CD4-positive, alpha-beta T cell treated with Interleukin-1 beta for 1 hour (primary cell): ENCODE data around the gene NSMCE1.
"Not testable (repeated sequence)": the region's sequence is repeated elsewhere in the genome, so short reads cannot be mapped to it uniquely, and the experiment has no call there.

Source experiments
- DNase-seq, 2 donors: peaks; one replicate each; pipeline ENCODE4 v3.0.0-alpha.2; 2020 to 2022

The NSMCE1 gene

DNA sequence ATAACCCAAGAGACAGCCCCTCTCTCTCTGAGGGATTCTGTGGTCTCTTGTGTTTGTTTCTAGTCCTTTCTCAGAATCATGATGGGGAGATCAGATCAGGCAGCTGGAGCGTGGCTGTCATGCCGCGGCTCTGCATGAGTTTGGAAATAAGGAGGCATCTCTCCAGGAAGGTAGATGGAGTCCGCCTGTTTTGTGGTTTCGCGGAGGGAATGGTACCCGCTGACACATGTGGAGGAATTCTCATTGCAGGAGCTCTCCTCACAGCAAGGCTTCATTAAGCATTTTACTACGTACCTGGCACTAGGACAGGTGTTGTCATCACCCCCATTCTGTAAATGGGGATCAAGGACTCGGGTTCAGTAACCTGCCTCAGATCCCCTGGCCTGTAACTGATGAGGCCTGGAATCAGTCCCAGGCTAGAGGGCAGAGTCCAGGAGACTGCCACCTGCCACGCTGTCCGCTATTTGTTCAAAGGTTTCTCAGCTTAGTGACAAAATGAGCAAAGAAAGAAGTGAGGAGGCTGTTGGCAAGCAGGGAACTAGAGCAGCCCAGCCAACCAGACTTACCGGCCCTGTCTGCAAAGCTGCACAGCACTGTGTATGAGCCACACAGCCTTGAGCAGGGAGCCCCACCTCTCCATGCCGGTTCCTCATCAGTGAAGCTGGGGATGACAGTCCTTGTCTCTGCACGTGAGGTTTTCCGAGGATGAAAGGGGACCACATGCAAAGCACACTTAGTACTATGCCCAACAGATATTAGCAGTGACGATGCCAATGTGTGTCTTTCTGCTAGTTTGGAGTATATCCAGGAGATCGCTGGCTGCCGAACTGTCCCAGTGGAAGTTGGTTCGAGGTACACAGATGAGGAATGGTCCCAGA, 54.2 kb downstream of the NSMCE1 start:
- DNase-seq = no peak

GRCh38 chr16:27211026-27211425, 57.5 kb downstream of the NSMCE1 start:
- no peak for DNase-seq

- DNase-seq = no peak
Observed at GRCh38 chr16:27210174-27210573, 58.4 kb downstream of the NSMCE1 start.

- DNase-seq = no peak
Observed at GRCh38 chr16:27209591-27209990, 59.0 kb downstream of the NSMCE1 start.

GRCh38 chr16:27208796-27209195, 59.8 kb downstream of the NSMCE1 start:
- no peak for DNase-seq

GRCh38 chr16:27208081-27208680, 60.4 kb downstream of the NSMCE1 start:
- DNase-seq = no peak

DNA sequence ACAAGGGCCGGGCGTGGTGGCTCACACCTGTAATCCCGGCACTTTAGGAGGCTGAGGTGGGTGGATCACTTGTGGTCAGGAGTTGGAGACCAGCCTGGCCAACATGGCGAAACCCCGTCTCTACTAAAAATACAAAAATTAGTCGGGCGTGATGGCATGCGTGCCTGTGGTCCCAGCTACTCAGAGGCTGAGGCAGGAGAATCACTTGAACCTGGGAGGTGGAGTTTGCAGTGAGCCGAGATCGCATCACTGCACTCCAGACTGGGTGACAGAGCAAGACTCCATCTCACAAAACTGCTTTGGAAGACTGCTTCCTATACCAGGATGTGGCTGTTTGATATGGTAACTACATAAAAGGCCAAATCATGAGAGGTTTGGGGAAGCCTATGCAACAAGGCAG, 61.5 kb downstream of the NSMCE1 start:
- not testable (repeated sequence) for DNase-seq

- DNase-seq = no peak
Observed at GRCh38 chr16:27205423-27206065, 63.0 kb downstream of the NSMCE1 start.

GRCh38 chr16:27204312-27204915, 64.2 kb downstream of the NSMCE1 start:
- no peak for DNase-seq

DNA sequence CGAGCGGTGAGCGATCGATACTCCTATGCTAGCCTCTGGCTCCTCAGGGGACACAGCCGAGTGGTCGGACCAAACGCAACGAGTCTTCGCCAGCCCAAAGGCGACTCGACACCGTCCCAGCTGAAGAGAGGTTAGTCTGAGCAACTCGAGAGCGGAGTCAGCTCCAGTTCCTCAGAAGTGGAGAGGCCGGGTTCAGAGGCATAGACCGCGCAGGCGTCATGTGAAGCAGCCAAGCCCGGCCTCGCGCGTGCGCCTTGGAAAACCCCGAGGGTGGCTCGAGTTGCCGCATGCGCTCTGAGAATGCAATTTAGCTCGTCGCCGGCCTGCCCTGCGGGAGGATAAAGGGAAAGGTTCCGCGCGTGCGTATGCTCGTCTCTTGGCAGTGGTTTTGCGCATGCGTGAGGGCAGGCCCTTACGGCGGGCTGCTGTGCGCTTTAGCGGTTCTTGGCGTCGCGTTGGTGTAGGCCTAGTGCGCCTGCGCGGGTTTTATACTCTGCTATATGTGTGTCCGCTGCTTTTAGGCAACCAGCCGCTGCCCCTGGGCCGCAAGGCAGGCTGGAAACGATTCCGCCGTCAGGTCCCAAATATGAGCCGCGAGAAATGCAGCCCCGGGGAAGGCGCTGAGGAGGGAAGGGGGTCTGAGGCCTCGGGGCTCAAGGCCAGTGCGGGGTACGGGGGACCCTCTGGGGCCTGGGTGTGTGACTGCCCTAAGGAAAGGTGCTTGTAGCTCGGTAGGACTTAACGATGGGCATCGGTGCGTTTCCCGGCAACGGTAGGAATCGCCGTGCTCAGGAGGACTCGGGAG, 64.9 kb downstream of the NSMCE1 start, which contains the start of gene KDM8:
TSS of gene KDM8 (plus strand) at position 20 of the 805 bp plus-strand sequence. CDS start 6,598 bp downstream, outside the sequence.
- DNase-seq = peak; percentile 100

- DNase-seq = peak in 1 of 2 donors; percentile 92
Observed at GRCh38 chr16:27202923-27203506, 65.6 kb downstream of the NSMCE1 start.

GRCh38 chr16:27200914-27201313, 67.7 kb downstream of the NSMCE1 start:
- not testable (repeated sequence) for DNase-seq

DNA sequence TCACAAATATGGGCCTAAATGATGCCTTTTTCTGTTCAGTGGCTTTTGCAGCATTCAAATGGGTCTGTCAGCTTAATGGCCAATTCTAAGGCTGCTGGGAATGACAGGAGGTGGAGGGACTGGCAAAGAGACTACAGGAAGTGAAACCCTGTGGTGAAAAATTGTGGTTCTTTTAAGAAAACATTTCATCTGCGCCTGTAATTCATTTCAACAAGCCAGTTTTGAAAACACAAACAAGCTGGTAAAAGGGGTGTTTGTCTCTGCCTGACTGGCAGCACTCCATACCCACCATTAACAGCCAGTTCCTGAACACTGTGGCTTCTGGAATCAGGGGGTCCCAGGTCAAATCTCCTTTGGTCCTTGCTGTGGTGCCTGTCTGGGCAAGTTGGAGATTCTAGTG, 68.8 kb downstream of the NSMCE1 start:
- DNase-seq = peak; percentile 24 to 50

DNA sequence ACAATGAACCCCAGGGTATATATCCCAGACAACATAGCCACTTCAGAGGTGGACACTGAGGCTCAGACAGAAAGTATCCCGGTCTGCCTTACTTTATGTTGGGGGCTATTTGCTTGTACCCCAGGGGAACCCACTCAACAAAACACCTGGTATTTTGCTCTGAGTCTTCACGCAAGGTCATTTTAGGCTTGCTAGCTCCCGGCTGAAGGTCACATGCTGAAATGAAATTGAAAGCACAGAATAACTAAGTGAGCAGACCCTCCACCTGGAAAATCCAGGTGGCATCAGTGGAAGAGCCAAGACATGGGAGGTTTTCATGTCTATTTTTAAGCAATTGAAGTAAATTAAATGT, 69.4 kb downstream of the NSMCE1 start:
- no peak for DNase-seq

GRCh38 chr16:27198451-27199234, 69.9 kb downstream of the NSMCE1 start:
- DNase-seq = no peak

- no peak for DNase-seq
Observed at GRCh38 chr16:27197004-27197403, 71.6 kb downstream of the NSMCE1 start.

DNA sequence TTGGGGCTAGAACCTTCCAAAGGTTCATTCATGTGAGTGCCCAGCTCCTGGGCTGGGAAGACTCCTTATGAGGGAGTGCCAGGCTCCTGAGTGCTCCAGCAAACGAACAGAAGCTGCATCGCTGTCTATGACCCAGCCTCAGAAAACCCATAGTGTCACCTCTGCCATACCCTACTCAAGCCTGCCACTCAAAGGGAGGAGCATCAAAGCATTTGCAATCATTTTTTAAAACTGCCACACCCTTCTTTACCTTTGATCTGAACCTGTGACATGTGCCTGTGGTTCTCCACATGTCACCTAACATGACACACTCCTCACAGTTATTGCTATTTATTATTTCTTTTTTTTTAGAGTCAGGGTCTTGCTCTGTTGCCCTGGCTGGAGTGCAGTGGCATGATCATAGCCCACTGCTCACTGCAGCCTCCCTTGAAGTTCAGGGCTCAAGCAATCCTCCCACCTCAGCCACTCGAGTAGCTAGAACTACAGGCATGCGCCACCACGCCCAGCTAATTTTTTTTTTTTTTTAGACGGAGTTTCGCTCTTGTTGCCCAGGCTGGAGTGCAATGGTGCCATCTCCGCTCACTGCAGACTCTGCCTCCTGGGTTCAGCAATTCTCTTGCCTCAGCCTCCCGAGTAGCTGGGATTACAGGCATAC, 72.5 kb downstream of the NSMCE1 start:
- DNase-seq = peak; percentile 59 to 77

DNA sequence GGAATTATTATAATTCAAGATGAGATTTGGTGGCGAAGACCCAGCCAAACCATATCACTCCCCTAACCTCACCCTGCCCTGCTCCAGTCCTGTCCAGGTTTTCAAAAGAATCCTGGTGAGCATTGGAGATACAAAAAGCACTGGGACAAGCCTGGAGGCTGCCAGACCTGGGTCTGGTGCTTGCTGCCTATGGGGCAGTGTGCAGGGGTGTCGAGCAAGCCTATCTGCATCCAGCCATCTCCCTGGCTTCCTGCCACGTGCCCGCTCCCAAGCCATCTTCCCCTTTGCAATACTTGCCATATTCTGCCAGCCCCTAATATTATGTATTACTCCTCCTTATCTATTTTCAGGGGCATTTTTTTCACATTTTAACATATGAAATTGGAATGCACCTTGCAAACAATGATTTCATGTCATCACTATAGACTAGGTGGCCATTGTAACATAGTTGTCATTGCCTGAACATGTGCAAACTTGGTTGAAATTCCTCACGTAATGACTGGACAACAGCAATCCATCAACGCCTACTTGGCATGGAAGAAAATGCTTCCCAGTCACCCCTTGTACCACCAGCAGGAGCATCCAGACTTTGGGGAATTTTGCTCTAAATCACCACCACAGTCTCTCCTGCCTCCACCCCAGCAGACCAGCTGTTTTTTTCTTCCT, 73.4 kb downstream of the NSMCE1 start:
- no peak for DNase-seq

DNA sequence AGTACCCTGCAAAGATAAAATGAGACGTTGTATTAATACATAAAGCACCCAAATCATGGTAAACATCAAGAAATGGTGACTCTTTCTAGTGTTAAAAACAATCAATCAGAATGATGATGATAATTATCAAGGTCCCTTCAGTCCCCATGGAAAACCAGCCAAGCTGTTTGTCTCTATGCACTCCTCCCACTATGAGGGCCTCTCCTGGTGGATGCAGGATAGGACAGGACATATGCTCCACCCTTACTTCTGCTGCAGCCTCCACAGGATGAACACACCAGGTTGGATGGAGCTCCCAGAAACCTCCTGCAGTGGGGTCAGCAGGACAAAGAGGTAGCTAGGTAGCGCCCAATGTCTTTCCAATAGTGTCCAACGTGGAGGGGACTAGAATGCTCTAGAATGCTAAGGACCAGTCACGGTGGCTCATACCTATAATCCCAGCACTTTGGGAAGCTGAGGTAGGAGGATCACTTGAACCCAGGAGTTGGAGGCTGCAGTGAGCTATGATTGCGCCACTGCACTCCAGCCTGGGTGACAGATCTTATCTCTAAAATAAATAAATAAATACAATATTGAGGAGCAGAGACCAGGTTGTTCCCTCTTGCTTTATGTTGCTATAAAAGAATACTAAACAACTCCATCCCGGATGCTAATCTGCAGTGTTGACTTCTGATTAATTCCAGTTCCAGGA, 75.1 kb downstream of the NSMCE1 start:
- DNase-seq = no peak
